Measurements from ENCODE around the gene PRR33.

The PRR33 gene

GRCh38 chr11:1927848-1928469 lies 36.3 kb upstream of the PRR33 start:
- no peak for DNase-seq

DNA sequence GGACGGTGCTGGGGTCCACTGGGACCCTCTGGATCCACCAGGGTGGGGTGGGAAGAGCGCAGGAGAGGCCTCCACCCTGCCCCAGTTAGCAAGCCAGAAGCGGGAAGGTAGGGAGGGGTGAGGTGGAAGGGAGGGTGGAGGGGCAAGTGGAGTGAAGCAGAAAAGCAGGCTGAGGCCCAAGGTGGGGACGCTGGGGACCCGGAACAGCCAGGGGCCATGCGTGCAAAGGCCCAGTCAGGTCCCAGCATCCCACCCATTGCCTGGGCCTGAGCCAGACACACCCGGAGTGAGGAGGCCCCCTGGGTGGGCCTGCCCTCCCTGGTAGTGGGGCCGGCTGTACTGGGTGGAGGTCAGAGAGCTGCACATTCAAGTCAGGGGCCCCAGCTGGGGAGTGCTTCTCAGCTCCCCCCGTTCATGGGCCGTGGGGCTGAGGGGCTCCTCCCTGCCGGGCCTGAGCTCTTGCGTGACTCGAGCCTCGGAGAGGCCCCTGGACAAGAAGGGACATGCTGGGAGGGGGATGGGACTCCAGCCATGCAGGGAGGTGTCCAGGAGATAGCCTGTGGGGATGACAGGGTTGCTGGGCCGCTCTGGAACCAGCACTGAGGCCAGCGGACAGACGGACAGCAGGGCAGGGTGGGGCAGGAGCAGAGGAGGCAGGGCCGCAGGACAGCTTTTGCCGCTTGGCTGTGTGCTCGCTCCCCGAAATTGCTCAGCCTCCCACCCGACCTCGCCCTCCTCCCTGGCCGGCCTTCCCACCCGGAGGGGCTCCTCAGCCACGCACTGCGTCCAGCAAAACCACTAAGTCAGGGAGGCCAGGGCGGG lies 35.5 kb upstream of the PRR33 start:
- DNase-seq = no peak

GRCh38 chr11:1926156-1927025 lies 34.7 kb upstream of the PRR33 start:
- DNase-seq = no peak

- DNase-seq = no peak
Measured at GRCh38 chr11:1925373-1926155, 33.9 kb upstream of the PRR33 start.

- DNase-seq = no peak
Measured at GRCh38 chr11:1924646-1925372, 33.1 kb upstream of the PRR33 start.

DNA sequence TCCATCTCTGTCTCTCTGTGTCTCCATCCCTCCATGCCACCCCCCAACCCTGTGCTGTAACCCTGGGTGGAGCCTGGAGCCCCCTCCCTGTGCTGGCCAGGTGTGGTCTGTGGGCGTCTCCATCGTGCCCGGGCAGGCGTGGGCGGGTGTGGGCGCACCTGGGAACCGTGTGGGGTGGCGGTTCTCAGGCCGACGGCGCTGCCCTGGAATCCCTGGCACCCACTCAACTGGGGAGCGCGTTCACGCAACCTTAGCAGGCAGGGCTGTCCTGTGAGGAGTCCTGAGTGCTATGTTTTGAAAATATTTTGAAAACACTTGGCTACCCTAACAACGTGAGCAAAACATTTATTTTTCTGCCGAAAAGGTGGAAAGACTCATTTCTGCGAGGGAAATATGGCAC lies 32.5 kb upstream of the PRR33 start:
- no peak for DNase-seq

GRCh38 chr11:1923201-1923956 lies 31.7 kb upstream of the PRR33 start:
- DNase-seq = no peak

DNA sequence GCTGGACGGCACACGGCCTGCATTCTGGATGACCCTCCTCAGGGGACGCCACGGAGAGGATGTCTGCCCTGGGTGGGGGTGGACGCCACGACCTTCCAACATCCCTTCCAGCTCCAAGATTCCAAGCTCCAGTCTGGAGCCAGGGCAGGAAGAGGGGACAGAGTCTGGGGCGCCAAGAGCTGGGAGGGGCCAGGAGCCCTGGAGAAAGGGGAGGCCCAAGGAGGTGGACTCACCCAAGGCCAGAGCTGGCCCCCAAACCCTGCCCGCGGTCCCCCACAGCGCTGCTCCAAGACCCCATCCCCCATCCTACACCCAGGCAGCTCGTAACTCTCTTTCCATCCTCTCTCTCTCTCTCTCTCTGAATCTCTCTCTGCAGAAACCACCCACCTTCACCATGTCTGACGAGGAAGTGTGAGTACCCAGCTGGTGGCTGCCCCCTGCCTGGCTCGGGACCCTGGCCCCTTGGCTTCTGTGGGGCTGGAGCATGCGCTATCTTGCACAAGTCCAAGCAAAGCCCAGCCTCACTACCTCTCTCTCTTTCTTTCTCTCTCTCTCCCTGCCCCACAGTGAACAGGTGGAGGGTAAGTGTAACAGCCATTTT lies 30.9 kb upstream of the PRR33 start:
- DNase-seq = no peak

GRCh38 chr11:1921574-1922141 lies 30.0 kb upstream of the PRR33 start:
- no peak for DNase-seq

- DNase-seq = no peak
Measured at GRCh38 chr11:1920909-1921573, 29.3 kb upstream of the PRR33 start.

GRCh38 chr11:1920128-1920908 lies 28.6 kb upstream of the PRR33 start:
- DNase-seq = no peak

DNA sequence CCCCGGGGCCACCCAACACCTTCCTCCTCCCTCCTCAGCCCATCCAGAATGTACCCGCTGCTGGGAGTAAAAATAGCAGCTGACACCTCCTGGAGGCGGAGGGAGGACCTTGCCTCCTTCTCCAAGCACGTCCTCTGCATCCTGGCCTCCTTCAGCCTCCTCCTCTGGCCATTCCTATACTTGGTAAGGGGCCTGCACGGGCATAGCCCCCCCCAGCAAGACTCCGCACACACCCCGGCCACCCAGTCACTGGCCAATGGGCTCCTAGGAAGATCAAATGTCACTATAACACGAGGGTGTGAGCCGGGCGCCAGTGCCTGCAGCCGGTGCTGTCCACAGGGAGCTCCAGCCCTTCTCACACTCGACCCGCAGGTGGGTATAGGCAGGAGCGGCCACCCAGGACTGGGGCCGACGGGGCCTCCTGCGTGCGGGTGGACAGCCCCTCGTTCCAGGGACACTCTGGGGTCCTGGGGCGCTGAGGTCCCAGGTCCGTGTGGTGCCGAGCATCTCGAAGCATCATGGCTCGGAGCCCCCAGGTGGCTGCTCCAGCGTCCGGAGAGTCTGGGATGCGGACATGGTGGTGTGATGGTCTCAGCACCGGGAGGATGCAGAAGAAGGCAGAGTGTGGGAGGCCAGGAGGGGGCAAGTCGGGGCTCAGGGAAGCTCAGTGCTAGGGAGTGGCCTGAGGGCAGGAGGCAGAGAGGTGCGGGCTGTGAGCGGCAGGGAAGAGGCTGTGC lies 27.9 kb upstream of the PRR33 start, which contains the start of gene TNNT3:
TSS of gene TNNT3 (plus strand) at position 313 of the 737 bp plus-strand sequence. CDS start 3,172 bp downstream, outside the sequence.
- no peak for DNase-seq

DNA sequence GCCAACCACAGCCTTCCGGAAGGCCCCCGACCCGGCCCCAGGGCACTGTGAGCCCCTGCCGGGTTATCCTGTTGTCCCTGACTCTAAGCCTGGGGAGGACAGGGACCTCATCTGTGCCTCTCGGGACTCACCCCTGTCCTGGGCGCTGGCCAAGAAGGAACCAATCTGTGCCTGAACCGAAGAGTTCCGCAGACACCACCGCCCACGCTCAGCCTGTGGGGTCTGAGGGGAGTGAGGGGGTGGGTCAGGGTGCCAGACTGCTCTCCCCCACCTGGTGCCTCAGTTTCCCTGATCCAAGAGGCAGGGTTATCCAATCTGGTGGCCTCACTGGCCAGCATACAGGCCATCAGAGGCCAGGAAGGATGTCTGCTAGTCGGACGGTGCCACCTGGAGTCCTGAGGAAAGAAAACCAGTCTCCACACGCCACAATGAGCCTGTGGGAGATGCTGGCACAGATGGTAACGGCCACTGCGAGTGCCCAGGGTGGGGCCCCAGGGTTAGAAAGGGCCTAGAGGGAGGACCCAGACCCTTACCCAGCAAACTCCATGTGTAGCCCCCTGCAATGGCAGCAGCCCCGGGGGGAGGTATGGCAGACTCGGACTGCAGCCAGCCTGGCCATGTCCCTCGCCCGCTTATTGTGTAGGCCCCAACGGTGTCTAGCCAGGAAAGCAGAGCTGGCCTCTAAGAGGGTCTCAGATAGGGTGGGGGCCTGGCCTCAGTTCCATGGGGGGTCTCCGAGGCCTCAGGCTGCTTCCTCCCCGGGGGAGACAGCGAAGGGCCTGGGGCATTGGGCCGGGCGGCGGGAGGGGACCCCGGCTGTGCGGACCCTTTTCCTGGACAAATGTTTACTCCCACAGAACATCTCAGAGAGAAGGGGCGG lies 27.0 kb upstream of the PRR33 start:
- DNase-seq = no peak

- no peak for DNase-seq
Measured at GRCh38 chr11:1917523-1918435, 26.1 kb upstream of the PRR33 start.

DNA sequence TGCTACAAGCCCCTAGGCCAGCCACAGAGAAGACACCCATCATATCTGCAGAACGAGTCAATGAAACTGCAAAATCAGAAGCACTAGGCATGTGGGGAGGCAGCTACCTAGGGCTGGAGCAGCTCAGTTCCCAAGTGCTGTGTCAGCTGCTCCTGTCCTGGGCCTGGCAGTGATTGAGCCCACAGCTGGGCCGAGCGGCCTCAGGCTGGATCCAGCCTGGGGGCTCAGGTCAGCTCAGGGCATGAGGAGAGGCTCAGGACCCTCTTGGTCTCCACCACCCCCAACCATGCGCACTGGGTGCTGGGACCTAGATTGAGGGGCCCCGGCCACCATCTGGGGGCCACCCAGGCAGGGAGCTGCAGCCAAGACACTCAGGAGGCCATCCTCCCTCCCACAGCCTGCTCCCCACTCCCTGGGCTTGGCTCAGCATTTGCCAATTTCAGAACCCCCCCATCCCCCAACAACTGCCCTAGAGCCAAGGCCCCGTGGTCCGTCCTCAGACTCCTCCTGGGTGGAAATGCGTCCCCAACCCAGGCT lies 25.4 kb upstream of the PRR33 start:
- DNase-seq = no peak

Data from stimulated activated CD4-positive, alpha-beta T cell treated with anti-CD3 and anti-CD28 coated beads, Interleukin-12 subunit alpha, Interleukin-12 subunit beta, amount 100 ng/mL, for 4 hours (primary cell).